ENCODE measurements around the gene TMEM238. TPM values are rescaled to one million over a fixed set of nuclear protein-coding genes. Genes with fewer than 3 reads are reported as not detected.

The TMEM238 gene
- total and polyA plus RNA-seq, 9 of the 15 experiments (the other 6 are each of a cell fraction or from before 2014, with no cell fraction given): 0.18 to 5.1 (median 1.3) TPM; not detected in 4

GRCh38 chr19:55384131-55384919 is at the start of gene TMEM238 (continued):
- peak; percentile 58 for TF ChIP-seq RBBP5 (IDR thresholded peaks at IDR 0.05; ENCODE audit: borderline replicate concordance, insufficient read depth, low read length, poor library complexity, severe bottlenecking)
- no peak for TF ChIP-seq COPS2 (conservative IDR thresholded peaks at IDR 0.05)
- TF ChIP-seq ATF3 (IDR thresholded peaks at IDR 0.05): no peak
- no peak for TF ChIP-seq ATF3 (CRISPR knock-in tag; conservative IDR thresholded peaks at IDR 0.05)
- TF ChIP-seq ZNF449 (CRISPR knock-in tag; IDR thresholded peaks at IDR 0.05): no peak
- no peak for TF ChIP-seq ZFP36 (IDR thresholded peaks at IDR 0.05; ENCODE audit: low read depth, low read length, partially characterized antibody)
- TF ChIP-seq MED1 (CRISPR knock-in tag; IDR thresholded peaks at IDR 0.05; ENCODE audit: borderline replicate concordance): no peak
- TF ChIP-seq CBFA2T3 (IDR thresholded peaks at IDR 0.05): no peak
- TF ChIP-seq HDAC8 (tag; IDR thresholded peaks at IDR 0.05): no peak
- TF ChIP-seq SPI1 (IDR thresholded peaks at IDR 0.05; ENCODE audit: borderline replicate concordance, low read depth, low read length): no peak
- no peak for TF ChIP-seq TCF7L2 (IDR thresholded peaks at IDR 0.05; ENCODE audit: low read depth, low read length)
- TF ChIP-seq MCM7 (IDR thresholded peaks at IDR 0.05): no peak
- no peak for TF ChIP-seq FOXK2 (conservative IDR thresholded peaks at IDR 0.05 in 1 of 2, IDR thresholded peaks at IDR 0.05 in 1 of 2; ENCODE audit: low read depth in 2 of 2)
- no peak for TF ChIP-seq PHB2 (IDR thresholded peaks at IDR 0.05; ENCODE audit: low read depth)
- no peak for TF ChIP-seq TCF7 (IDR thresholded peaks at IDR 0.05; ENCODE audit: borderline replicate concordance)
- TF ChIP-seq WHSC1 (IDR thresholded peaks at IDR 0.05; ENCODE audit: low read length): no peak
- 0 out of 2 replicates have a peak, but pooled peaks have one; percentile 19 for TF ChIP-seq PHF21A (IDR thresholded peaks at IDR 0.05; ENCODE audit: borderline replicate concordance, low read depth)
- no peak for TF ChIP-seq NEUROD1 (IDR thresholded peaks at IDR 0.05; ENCODE audit: borderline replicate concordance, low read depth, low read length, partially characterized antibody)
- TF ChIP-seq ZKSCAN8 (CRISPR knock-in tag; IDR thresholded peaks at IDR 0.05): no peak
- TF ChIP-seq ZKSCAN1 (IDR thresholded peaks at IDR 0.05; ENCODE audit: low read depth, low read length): no peak
- no peak for TF ChIP-seq ZNF609 (CRISPR knock-in tag; IDR thresholded peaks at IDR 0.05; ENCODE audit: borderline replicate concordance)
- TF ChIP-seq IFI16 (CRISPR knock-in tag; IDR thresholded peaks at IDR 0.05): no peak

Measured in K562 (cell line).